Keratinocyte (primary cell): ENCODE data around the gene IPPK. TPM values are rescaled to one million over a fixed set of nuclear protein-coding genes. Genes with fewer than 3 reads are reported as not detected.

ENCODE experiments used
- DNase-seq: peaks from one replicate; pipeline ENCODE4 v3.0.0-alpha.2; 2011; ENCODE audit warnings: low read depth, missing footprints, low spot score
- FAIRE-seq: peaks from 2 replicates; lab custom pipeline; 2011; peaks lifted over from hg19 to GRCh38; lab: Jason Lieb, UNC
- H2AFZ ChIP-seq: 2 replicates; pipeline ENCODE4 v1.6.0; 2012; ENCODE audit warnings: low read length, control low read depth, inconsistent platforms; ENCODE audit not compliant: control insufficient read depth
- H3K27ac ChIP-seq: 2 replicates; pipeline ENCODE4 v1.5.1; 2011; ENCODE audit warnings: low read length; ENCODE audit not compliant: control insufficient read depth, insufficient read depth
- H3K27me3 ChIP-seq: 3 replicates; pipeline ENCODE4 v1.6.0; 2011; ENCODE audit warnings: low read length; ENCODE audit not compliant: control insufficient read depth, insufficient read depth; ENCODE audit errors: extremely low read depth
- H3K36me3 ChIP-seq, 2 experiments: 2 replicates in 1 of 2; 3 replicates in 1 of 2; pipeline ENCODE4 v1.5.1; 2011; ENCODE audit warnings: low read length in 2 of 2, mild to moderate bottlenecking in 1 of 2; ENCODE audit not compliant: control insufficient read depth in 2 of 2, insufficient read depth in 2 of 2; ENCODE audit errors: extremely low read depth in 1 of 2
- H3K4me1 ChIP-seq: 3 replicates; pipeline ENCODE4 v1.5.1; 2011; ENCODE audit warnings: low read length; ENCODE audit not compliant: control insufficient read depth, insufficient read depth; ENCODE audit errors: extremely low read depth
- H3K4me2 ChIP-seq: 3 replicates; pipeline ENCODE4 v1.6.0; 2011; ENCODE audit warnings: low read depth, low read length; ENCODE audit not compliant: control insufficient read depth, insufficient read depth; ENCODE audit errors: extremely low read depth
- H3K4me3 ChIP-seq, 3 experiments: fragments of 200-600 bp in 1 of 3; sonication (generic) in 1 of 3; 2 replicates in 2 of 3; 3 replicates in 1 of 3; pipeline ENCODE4 v1.5.1; 2011 to 2016; ENCODE audit warnings: low read length in 3 of 3, mild to moderate bottlenecking in 3 of 3, control low read depth in 2 of 3, inconsistent platforms in 1 of 3, low read depth in 1 of 3, mixed read lengths in 1 of 3, mixed run types in 1 of 3, moderate library complexity in 1 of 3; ENCODE audit not compliant: control insufficient read depth in 2 of 3, insufficient read depth in 2 of 3; ENCODE audit errors: extremely low read depth in 1 of 3
- H3K79me2 ChIP-seq: 2 replicates; pipeline ENCODE4 v1.6.0; 2012; ENCODE audit warnings: low read length; ENCODE audit not compliant: control insufficient read depth, insufficient read depth
- H3K9ac ChIP-seq: 3 replicates; pipeline ENCODE4 v1.6.0; 2011; ENCODE audit warnings: low read length; ENCODE audit not compliant: control insufficient read depth, insufficient read depth; ENCODE audit errors: extremely low read depth
- H3K9me1 ChIP-seq: 3 replicates; pipeline ENCODE4 v1.6.0; 2011; ENCODE audit warnings: low read length; ENCODE audit not compliant: control insufficient read depth, insufficient read depth; ENCODE audit errors: extremely low read depth
- H3K9me3 ChIP-seq: 2 replicates; pipeline ENCODE4 v1.5.1; 2012; ENCODE audit warnings: low read depth, low read length; ENCODE audit not compliant: control insufficient read depth
- H4K20me1 ChIP-seq: 3 replicates; pipeline ENCODE4 v1.6.0; 2011; ENCODE audit warnings: low read length; ENCODE audit not compliant: control insufficient read depth, insufficient read depth; ENCODE audit errors: extremely low read depth
- CTCF ChIP-seq, 3 experiments: IDR thresholded peaks in 1 of 3; conservative IDR thresholded peaks in 1 of 3; optimal IDR thresholded peaks in 1 of 3; 2 replicates in 2 of 3; 3 replicates in 1 of 3; pipeline versions ENCODE3 to v1.5.1; 2011; ENCODE audit warnings: low read length in 3 of 3, mild to moderate bottlenecking in 3 of 3, moderate library complexity in 2 of 3, control low read depth in 1 of 3, inconsistent platforms in 1 of 3; ENCODE audit not compliant: insufficient read depth in 2 of 3; ENCODE audit errors: extremely low read depth in 1 of 3
- EZH2 ChIP-seq: IDR thresholded peaks from one replicate; pipeline ENCODE4 v1.6.1; 2012; ENCODE audit warnings: inconsistent platforms, mild to moderate bottlenecking, low read length, moderate library complexity
- dilution Hi-C: fragments of 300-500 bp; cut with MboI; formaldehyde crosslinking; loops from one replicate; pipeline ENCODE4 v1.7.0; 2020; ENCODE audit warnings: low sequenced_read_pairs; ENCODE audit not compliant: extremely low pct_ligation_motif_present
- polyA plus RNA-seq, 5 experiments: library from polyadenylated mRNA; depleted of rRNA in 3 of 5; stranded (reverse) in 3 of 5; stranded (forward) in 1 of 5; unstranded in 1 of 5; fragments of >200 nt; gene quantifications; 1 replicate in 1 of 5; 2 replicates in 3 of 5; 3 replicates in 1 of 5; pipeline versions ENCODE4 v1.2.1 to v1.2.3, GENCODE V29; 2011 to 2012; ENCODE audit warnings: missing spikeins in 2 of 5, low read depth in 1 of 5, low replicate concordance in 1 of 5

Gene IPPK
- polyA plus RNA-seq, 1 donor (not counting 4 experiments of a cell fraction or from before 2014, with no cell fraction given) = 32.4 TPM

- Histone ChIP-seq H3K9me1 (no peaks in the 10 kb centered on the region), H3K36me3 (no peaks in the 10 kb centered on the region), H3K4me1 (peaks cover 3% of the 10 kb centered on the region), H3K9me3 (no peaks in the 10 kb centered on the region), H3K27me3 (no peaks in the 10 kb centered on the region), H3K9ac (no peak overlapping the region), H3K4me2 (no peak overlapping the region), H4K20me1 (no peaks in the 10 kb centered on the region), H3K27ac (no peak overlapping the region), H2AFZ (no peak overlapping the region), H3K4me3 (no peak overlapping the region), H3K79me2 (no peaks in the 10 kb centered on the region)
- TF ChIP-seq CTCF (optimal IDR thresholded peaks at IDR 0.05 in 1 of 3, IDR thresholded peaks at IDR 0.05 in 1 of 3, conservative IDR thresholded peaks at IDR 0.05 in 1 of 3; ENCODE audit: extremely low read depth in 1 of 3, insufficient read depth in 2 of 3, low read length in 3 of 3) (no peak), EZH2 (no peak)
- DNase-seq (no peak), FAIRE-seq (no peak)
- dilution Hi-C loops = no loop called here
Measured at GRCh38 chr9:92592946-92593861, 76.7 kb downstream of the IPPK start.

GRCh38 chr9:92592537-92592936, 77.4 kb downstream of the IPPK start:
- Histone ChIP-seq H3K36me3 (no peaks in the 10 kb centered on the region), H3K4me1 (no peaks in the 10 kb centered on the region), H3K9ac (no peak overlapping the region), H3K9me3 (no peaks in the 10 kb centered on the region), H3K9me1 (no peaks in the 10 kb centered on the region), H3K4me2 (no peak overlapping the region), H4K20me1 (no peaks in the 10 kb centered on the region), H2AFZ (no peak overlapping the region), H3K4me3 (no peak overlapping the region), H3K27me3 (no peaks in the 10 kb centered on the region), H3K79me2 (no peaks in the 10 kb centered on the region), H3K27ac (no peak overlapping the region)
- no peak for DNase-seq
- dilution Hi-C loops = no loop called here
- TF ChIP-seq EZH2 (no peak), CTCF (optimal IDR thresholded peaks at IDR 0.05 in 1 of 3, IDR thresholded peaks at IDR 0.05 in 1 of 3, conservative IDR thresholded peaks at IDR 0.05 in 1 of 3; ENCODE audit: extremely low read depth in 1 of 3, insufficient read depth in 2 of 3, low read length in 3 of 3) (no peak)
- no peak for FAIRE-seq
